HG03280 (cell line): ENCODE results near the gene PDIA4.
"Not testable (repeated sequence)": the region's sequence is repeated elsewhere in the genome, so short reads cannot be mapped to it uniquely, and the experiment has no call there.

Experiments used
- ATAC-seq: cut with Tn5 transposase; IDR thresholded peaks from one replicate; pipeline ENCODE4 v1.9.1; 2021; ENCODE audit warnings: mild to moderate bottlenecking, moderate library complexity; ENCODE audit not compliant: unreplicated experiment

The PDIA4 gene

GRCh38 chr7:149028346-149029109 is at the start of gene PDIA4:
TSS of gene PDIA4 (minus strand) at chr7:149028505. CDS start at chr7:149028408, 97 bp downstream.
- ATAC-seq = peak; percentile 93

GRCh38 chr7:149077594-149077993 is 49.3 kb upstream of the PDIA4 start:
- ATAC-seq = no peak

GRCh38 chr7:149075286-149075685 is 47.0 kb upstream of the PDIA4 start:
- ATAC-seq = no peak

GRCh38 chr7:149074116-149074885 is 46.0 kb upstream of the PDIA4 start:
- ATAC-seq = no peak

- no peak for ATAC-seq
Measured at GRCh38 chr7:149072438-149072775, 44.1 kb upstream of the PDIA4 start.

GRCh38 chr7:149071641-149072437 is 43.5 kb upstream of the PDIA4 start:
- no peak for ATAC-seq

GRCh38 chr7:149071182-149071635 is 42.9 kb upstream of the PDIA4 start:
- ATAC-seq = no peak

GRCh38 chr7:149070372-149071125 is 42.2 kb upstream of the PDIA4 start:
- no peak for ATAC-seq

- ATAC-seq = no peak
Measured at GRCh38 chr7:149067869-149068268, 39.6 kb upstream of the PDIA4 start.

- no peak for ATAC-seq
Measured at GRCh38 chr7:149063476-149063875, 35.2 kb upstream of the PDIA4 start.

GRCh38 chr7:149062217-149062899 is 34.1 kb upstream of the PDIA4 start:
- not testable (repeated sequence) for ATAC-seq

GRCh38 chr7:149060156-149060555 is 31.9 kb upstream of the PDIA4 start:
- ATAC-seq = no peak

- no peak for ATAC-seq
Measured at GRCh38 chr7:149053885-149054284, 25.6 kb upstream of the PDIA4 start.

GRCh38 chr7:149053384-149053783 is 25.1 kb upstream of the PDIA4 start:
- no peak for ATAC-seq

- ATAC-seq = no peak
Measured at GRCh38 chr7:149050941-149051340, 22.6 kb upstream of the PDIA4 start.

- no peak for ATAC-seq
Measured at GRCh38 chr7:149048805-149049204, 20.5 kb upstream of the PDIA4 start.

- no peak for ATAC-seq
Measured at GRCh38 chr7:149046416-149046815, 18.1 kb upstream of the PDIA4 start.

GRCh38 chr7:149043936-149044335 is 15.6 kb upstream of the PDIA4 start:
- ATAC-seq = no peak

GRCh38 chr7:149041350-149041749 is 13.0 kb upstream of the PDIA4 start:
- ATAC-seq = no peak

- ATAC-seq = not testable (repeated sequence)
Measured at GRCh38 chr7:149038641-149039040, 10.3 kb upstream of the PDIA4 start.
